ENCODE measurements around the gene SIGLEC8. TPM values are rescaled to one million over a fixed set of nuclear protein-coding genes. Genes with fewer than 3 reads are reported as not detected.

Gene SIGLEC8
- total and polyA plus RNA-seq, 2 experiments from 2014 or later = not detected

- Histone ChIP-seq H3K4me3 (no peak overlapping the region), H3K27ac (no peak overlapping the region), H3K27me3 (no peaks in the 10 kb centered on the region), H3K36me3 (no peaks in the 10 kb centered on the region), H3K9me3 (ENCODE audit: low read depth) (no peaks in the 10 kb centered on the region), H3K4me1 (ENCODE audit: low read depth) (no peaks in the 10 kb centered on the region)
- DNase-seq (ENCODE audit: low read depth in 1 of 2, low spot score in 1 of 2) = no peak
- TF ChIP-seq CTCF (IDR thresholded peaks at IDR 0.05; ENCODE audit: low read depth, low read length) = no peak
Observed at GRCh38 chr19:51472607-51473006, 14.4 kb upstream of the SIGLEC8 start.

- Histone ChIP-seq H3K9me3 (ENCODE audit: low read depth) (no peaks in the 10 kb centered on the region), H3K27me3 (no peaks in the 10 kb centered on the region), H3K4me3 (no peak overlapping the region), H3K4me1 (ENCODE audit: low read depth) (no peaks in the 10 kb centered on the region), H3K27ac (no peak overlapping the region), H3K36me3 (no peaks in the 10 kb centered on the region)
- DNase-seq (ENCODE audit: low read depth in 1 of 2, low spot score in 1 of 2) = no peak
- TF ChIP-seq CTCF (IDR thresholded peaks at IDR 0.05; ENCODE audit: low read depth, low read length) = no peak
Observed at GRCh38 chr19:51471527-51471926, 13.3 kb upstream of the SIGLEC8 start.

- TF ChIP-seq CTCF (IDR thresholded peaks at IDR 0.05; ENCODE audit: low read depth, low read length) = no peak
- peak in 1 of 2 donors; percentile 50 for DNase-seq (ENCODE audit: low read depth in 1 of 2, low spot score in 1 of 2)
- H3K36me3 ChIP-seq = no peaks in the 10 kb centered on the region
- H3K9me3 ChIP-seq (ENCODE audit: low read depth) = no peaks in the 10 kb centered on the region
- no peak overlapping the region for H3K27ac ChIP-seq
- no peaks in the 10 kb centered on the region for H3K27me3 ChIP-seq
- no peaks in the 10 kb centered on the region for H3K4me1 ChIP-seq (ENCODE audit: low read depth)
- no peak overlapping the region for H3K4me3 ChIP-seq
Observed at GRCh38 chr19:51470966-51471365, 12.7 kb upstream of the SIGLEC8 start.

GRCh38 chr19:51469629-51470028 lies 11.4 kb upstream of the SIGLEC8 start:
- Histone ChIP-seq H3K4me3 (no peak overlapping the region), H3K27me3 (no peaks in the 10 kb centered on the region), H3K9me3 (ENCODE audit: low read depth) (no peaks in the 10 kb centered on the region), H3K4me1 (ENCODE audit: low read depth) (no peaks in the 10 kb centered on the region), H3K27ac (no peak overlapping the region), H3K36me3 (no peaks in the 10 kb centered on the region)
- no peak for TF ChIP-seq CTCF (IDR thresholded peaks at IDR 0.05; ENCODE audit: low read depth, low read length)
- DNase-seq (ENCODE audit: low read depth in 1 of 2, low spot score in 1 of 2) = no peak

- H3K27ac ChIP-seq = no peak overlapping the region
- no peak for DNase-seq (ENCODE audit: low read depth in 1 of 2, low spot score in 1 of 2)
- TF ChIP-seq CTCF (IDR thresholded peaks at IDR 0.05; ENCODE audit: low read depth, low read length) = no peak
- no peaks in the 10 kb centered on the region for H3K27me3 ChIP-seq
- H3K4me3 ChIP-seq = no peak overlapping the region
- no peaks in the 10 kb centered on the region for H3K36me3 ChIP-seq
- H3K9me3 ChIP-seq (ENCODE audit: low read depth) = no peaks in the 10 kb centered on the region
- H3K4me1 ChIP-seq (ENCODE audit: low read depth) = no peaks in the 10 kb centered on the region
Observed at GRCh38 chr19:51469162-51469561, 10.9 kb upstream of the SIGLEC8 start.

- Histone ChIP-seq H3K27me3 (no peaks in the 10 kb centered on the region), H3K4me1 (ENCODE audit: low read depth) (no peaks in the 10 kb centered on the region), H3K9me3 (ENCODE audit: low read depth) (no peaks in the 10 kb centered on the region), H3K4me3 (no peak overlapping the region), H3K27ac (no peak overlapping the region), H3K36me3 (no peaks in the 10 kb centered on the region)
- DNase-seq (ENCODE audit: low read depth in 1 of 2, low spot score in 1 of 2) = no peak
- no peak for TF ChIP-seq CTCF (IDR thresholded peaks at IDR 0.05; ENCODE audit: low read depth, low read length)
Observed at GRCh38 chr19:51468545-51468920, 10.3 kb upstream of the SIGLEC8 start.

All from cardiac muscle cell (in vitro differentiated cells and primary cell).